Measurements from ENCODE around the gene ZNF593OS.

GRCh38 chr1:26148887-26149286 lies 22.7 kb downstream of the ZNF593OS start:
- TF ChIP-seq REST (IDR thresholded peaks at IDR 0.05; ENCODE audit: insufficient read depth in 1 of 2, low read depth in 2 of 2, low read length in 2 of 2) = no peak
- TF ChIP-seq POLR2AphosphoS5 (IDR thresholded peaks at IDR 0.05; ENCODE audit: low read depth, low read length) = no peak
- TF ChIP-seq TAF1 (IDR thresholded peaks at IDR 0.05; ENCODE audit: borderline replicate concordance, insufficient read depth, low read length) = no peak
- TF ChIP-seq SIN3A (IDR thresholded peaks at IDR 0.05; ENCODE audit: borderline replicate concordance, insufficient read depth, low read length) = no peak
